ENCODE data around the gene SNX30.

The SNX30 gene

GRCh38 chr9:112785986-112786385 lies 35.4 kb downstream of the SNX30 start:
- no peak for DNase-seq

GRCh38 chr9:112786829-112787520 lies 36.4 kb downstream of the SNX30 start:
- no peak for DNase-seq

GRCh38 chr9:112787978-112788377 lies 37.4 kb downstream of the SNX30 start:
- DNase-seq, result no peak

- no peak for DNase-seq
Measured at GRCh38 chr9:112789473-112789872, 38.9 kb downstream of the SNX30 start.

GRCh38 chr9:112789891-112790774 lies 39.6 kb downstream of the SNX30 start:
- DNase-seq, result no peak

GRCh38 chr9:112792670-112793069 lies 42.1 kb downstream of the SNX30 start:
- DNase-seq, result no peak

- DNase-seq, result no peak
Measured at GRCh38 chr9:112793213-112793810, 42.8 kb downstream of the SNX30 start.

GRCh38 chr9:112794731-112795130 lies 44.2 kb downstream of the SNX30 start:
- DNase-seq, result no peak

- DNase-seq, result no peak
Measured at GRCh38 chr9:112795921-112796320, 45.4 kb downstream of the SNX30 start.

- DNase-seq, result no peak
Measured at GRCh38 chr9:112796485-112796884, 45.9 kb downstream of the SNX30 start.

- DNase-seq, result no peak
Measured at GRCh38 chr9:112809351-112809848, 58.8 kb downstream of the SNX30 start.

GRCh38 chr9:112809906-112810305 lies 59.3 kb downstream of the SNX30 start:
- no peak for DNase-seq

- DNase-seq, result no peak
Measured at GRCh38 chr9:112810696-112811490, 60.3 kb downstream of the SNX30 start.

GRCh38 chr9:112811518-112811917 lies 61.0 kb downstream of the SNX30 start:
- DNase-seq, result no peak

- no peak for DNase-seq
Measured at GRCh38 chr9:112815868-112816267, 65.3 kb downstream of the SNX30 start.

GRCh38 chr9:112817860-112818203 lies 67.3 kb downstream of the SNX30 start:
- DNase-seq, result no peak

- no peak for DNase-seq
Measured at GRCh38 chr9:112819635-112820496, 69.3 kb downstream of the SNX30 start.

GRCh38 chr9:112820881-112821280 lies 70.3 kb downstream of the SNX30 start:
- no peak for DNase-seq

- no peak for DNase-seq
Measured at GRCh38 chr9:112822618-112823017, 72.1 kb downstream of the SNX30 start.

GRCh38 chr9:112823257-112823656 lies 72.7 kb downstream of the SNX30 start:
- no peak for DNase-seq

GRCh38 chr9:112831281-112831851 lies 80.8 kb downstream of the SNX30 start:
- peak in 1 of 2 experiments; percentile 31 for DNase-seq

Data from NCI-H187 (cell line).